Measurements from ENCODE around the gene SPACA7.

SPACA7 gene

DNA sequence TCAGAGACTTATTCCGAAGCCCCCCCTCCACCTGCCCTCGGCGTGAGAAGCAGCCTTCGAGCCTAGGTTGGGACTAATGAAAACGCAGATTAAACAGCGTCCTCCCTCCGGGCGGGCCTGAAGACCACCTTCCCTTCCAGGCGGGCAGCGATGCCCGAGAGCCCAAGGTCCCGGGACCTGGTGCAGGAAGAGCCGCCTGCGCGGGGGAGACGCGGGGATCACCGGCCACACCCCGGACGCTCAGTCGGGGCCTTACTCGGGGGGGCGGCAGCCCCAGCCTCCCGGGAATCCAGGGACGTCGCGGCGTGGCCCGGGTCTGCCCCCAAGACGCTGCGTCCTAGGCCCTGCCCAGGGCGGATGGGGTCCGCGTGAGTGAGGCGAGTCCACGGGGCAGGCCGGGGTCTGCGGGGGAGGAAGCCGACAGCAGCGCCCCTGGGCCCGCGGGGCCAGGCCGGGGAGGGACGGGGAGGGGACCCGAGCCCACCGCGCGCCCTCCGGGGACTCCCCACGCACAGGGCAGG, 33.3 kb upstream of the SPACA7 start:
- H3K4me3 ChIP-seq (ENCODE audit: control insufficient read depth, low read depth, low read length): no peak overlapping the region
- TF ChIP-seq, protein P1, sequence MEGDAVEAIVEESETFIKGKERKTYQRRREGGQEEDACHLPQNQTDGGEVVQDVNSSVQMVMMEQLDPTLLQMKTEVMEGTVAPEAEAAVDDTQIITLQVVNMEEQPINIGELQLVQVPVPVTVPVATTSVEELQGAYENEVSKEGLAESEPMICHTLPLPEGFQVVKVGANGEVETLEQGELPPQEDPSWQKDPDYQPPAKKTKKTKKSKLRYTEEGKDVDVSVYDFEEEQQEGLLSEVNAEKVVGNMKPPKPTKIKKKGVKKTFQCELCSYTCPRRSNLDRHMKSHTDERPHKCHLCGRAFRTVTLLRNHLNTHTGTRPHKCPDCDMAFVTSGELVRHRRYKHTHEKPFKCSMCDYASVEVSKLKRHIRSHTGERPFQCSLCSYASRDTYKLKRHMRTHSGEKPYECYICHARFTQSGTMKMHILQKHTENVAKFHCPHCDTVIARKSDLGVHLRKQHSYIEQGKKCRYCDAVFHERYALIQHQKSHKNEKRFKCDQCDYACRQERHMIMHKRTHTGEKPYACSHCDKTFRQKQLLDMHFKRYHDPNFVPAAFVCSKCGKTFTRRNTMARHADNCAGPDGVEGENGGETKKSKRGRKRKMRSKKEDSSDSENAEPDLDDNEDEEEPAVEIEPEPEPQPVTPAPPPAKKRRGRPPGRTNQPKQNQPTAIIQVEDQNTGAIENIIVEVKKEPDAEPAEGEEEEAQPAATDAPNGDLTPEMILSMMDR (IDR thresholded peaks at IDR 0.05; ENCODE audit: control insufficient read depth, insufficient read depth, low read depth, low read length, missing control alignments): no peak
- no peak for DNase-seq (ENCODE audit: low read depth)

DNA sequence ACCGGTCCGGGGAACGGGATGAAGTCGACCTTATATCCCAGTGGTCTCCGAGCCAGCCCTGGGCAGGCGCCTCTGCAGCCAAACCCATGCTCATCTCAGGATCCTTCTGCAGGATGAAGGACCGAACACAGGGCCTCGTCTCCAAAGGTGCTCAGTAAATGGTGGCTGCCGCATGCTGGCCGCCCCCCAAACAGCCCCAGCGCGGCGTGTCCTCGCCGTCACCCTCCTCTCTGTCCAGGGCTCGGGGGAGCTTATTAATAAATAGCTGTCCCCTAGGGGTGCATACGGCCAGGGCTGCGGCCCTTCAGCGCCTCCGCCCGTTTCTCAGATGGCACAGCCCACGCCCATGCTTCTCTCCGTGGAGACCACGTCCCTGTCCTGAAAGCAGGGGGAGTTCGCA, 32.6 kb upstream of the SPACA7 start:
- TF ChIP-seq, protein P1 (IDR thresholded peaks at IDR 0.05; ENCODE audit: control insufficient read depth, insufficient read depth, low read depth, low read length, missing control alignments): no peak

DNA sequence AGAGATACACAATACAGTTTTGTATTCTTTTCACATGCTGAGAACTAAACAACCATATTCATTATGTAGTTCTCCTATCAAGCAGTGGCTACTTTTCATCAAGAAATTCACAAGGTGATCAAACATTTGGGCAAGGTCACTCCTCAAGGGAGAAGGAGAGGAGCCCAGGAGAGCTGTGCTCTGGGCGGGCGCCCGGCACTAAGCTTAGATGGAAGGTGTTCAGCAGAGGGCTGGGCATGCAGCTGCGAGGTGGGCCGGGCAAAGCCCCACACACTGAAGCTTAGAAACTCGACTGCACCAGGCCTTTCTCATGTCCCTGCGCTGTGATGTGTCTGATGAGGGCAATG, 30.4 kb upstream of the SPACA7 start:
- no peak for DNase-seq (ENCODE audit: low read depth)
- no peak overlapping the region for H3K4me3 ChIP-seq (ENCODE audit: control insufficient read depth, low read depth, low read length)
- TF ChIP-seq, protein P1 (IDR thresholded peaks at IDR 0.05; ENCODE audit: control insufficient read depth, insufficient read depth, low read depth, low read length, missing control alignments): no peak

More for the DNA sequence above, 32.6 kb upstream of the SPACA7 start:
- no peak for DNase-seq (ENCODE audit: low read depth)
- no peak overlapping the region for H3K4me3 ChIP-seq (ENCODE audit: control insufficient read depth, low read depth, low read length)

DNA sequence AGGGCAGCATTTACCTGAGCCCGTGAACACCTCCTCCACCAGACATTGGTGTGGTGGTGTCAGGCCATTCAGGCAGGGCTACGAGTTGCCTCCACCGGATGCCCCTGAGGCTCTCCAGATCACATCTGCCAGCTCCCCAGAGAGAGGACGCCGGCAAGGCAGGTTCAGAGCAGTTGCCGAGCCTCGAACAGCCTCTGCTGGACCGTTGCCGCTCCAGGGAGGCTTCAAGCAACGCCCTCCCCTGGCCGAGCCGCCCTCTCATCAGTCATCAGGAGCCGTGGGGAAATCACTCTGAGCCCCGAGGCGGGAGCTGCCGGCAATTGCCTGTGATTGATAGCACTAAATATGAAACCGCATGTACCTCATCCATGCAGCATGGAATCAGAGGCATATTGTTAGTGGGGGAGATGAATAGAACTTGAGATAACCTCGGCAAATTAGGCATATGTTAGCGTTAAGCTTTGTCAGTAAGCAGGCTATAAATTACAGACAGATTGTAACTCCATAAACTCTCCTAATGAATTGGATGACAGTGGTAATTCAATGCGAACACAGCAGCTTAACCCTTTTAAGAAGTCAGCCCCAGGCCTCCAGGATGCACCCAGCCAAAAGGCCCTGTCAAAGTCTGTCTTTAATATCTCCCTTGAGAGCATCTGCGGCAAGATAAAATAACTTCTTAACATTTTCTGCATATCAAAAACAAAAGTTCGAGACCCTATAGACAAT, 29.8 kb upstream of the SPACA7 start:
- DNase-seq (ENCODE audit: low read depth): no peak
- TF ChIP-seq, protein P1 (IDR thresholded peaks at IDR 0.05; ENCODE audit: control insufficient read depth, insufficient read depth, low read depth, low read length, missing control alignments): no peak
- H3K4me3 ChIP-seq (ENCODE audit: control insufficient read depth, low read depth, low read length): no peak overlapping the region

DNA sequence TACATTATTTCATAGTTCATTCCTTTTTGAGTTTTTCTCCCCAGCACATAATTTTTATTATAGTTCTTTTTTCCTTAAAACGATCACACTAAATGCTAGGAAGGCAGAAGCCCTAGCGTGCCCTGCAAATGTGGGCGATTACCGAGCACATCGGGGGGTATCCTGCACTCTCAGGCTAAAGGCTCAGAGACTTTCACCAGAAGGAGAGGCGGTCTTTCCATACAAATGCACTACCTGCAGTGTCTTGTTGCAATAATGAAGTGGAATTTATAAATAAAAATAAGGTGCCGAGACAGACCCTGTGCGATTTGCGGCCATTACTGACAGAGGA, 29.3 kb upstream of the SPACA7 start:
- TF ChIP-seq, protein P1 (IDR thresholded peaks at IDR 0.05; ENCODE audit: control insufficient read depth, insufficient read depth, low read depth, low read length, missing control alignments): no peak
- DNase-seq (ENCODE audit: low read depth): no peak
- H3K4me3 ChIP-seq (ENCODE audit: control insufficient read depth, low read depth, low read length): no peak overlapping the region

DNA sequence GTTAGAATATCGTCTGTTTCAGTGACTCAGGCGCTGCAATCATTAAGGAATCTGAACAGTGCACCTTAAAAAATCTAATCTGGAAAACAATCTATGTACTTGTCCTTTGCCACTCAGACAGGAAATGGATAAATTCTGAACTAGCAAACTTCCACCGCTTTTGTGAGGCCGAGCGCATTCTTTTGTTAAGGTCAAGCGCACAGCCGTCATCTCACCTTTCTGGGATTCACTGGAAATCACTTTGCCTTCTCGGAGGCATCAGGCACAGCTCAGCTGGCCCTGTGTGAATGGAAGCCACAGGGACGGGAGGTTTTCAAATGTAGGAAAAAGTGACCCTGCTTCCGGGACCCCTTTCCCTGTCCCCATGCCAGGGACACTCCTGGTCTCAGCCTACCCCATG, 28.2 kb upstream of the SPACA7 start:
- TF ChIP-seq, protein P1 (IDR thresholded peaks at IDR 0.05; ENCODE audit: control insufficient read depth, insufficient read depth, low read depth, low read length, missing control alignments): no peak
- no peak overlapping the region for H3K4me3 ChIP-seq (ENCODE audit: control insufficient read depth, low read depth, low read length)
- no peak for DNase-seq (ENCODE audit: low read depth)
